HG02870 (cell line): ENCODE measurements around the gene BRPF1.
A peak's percentile ranks its signal among the peaks of the same experiment; 100 is the strongest.
"Not testable (repeated sequence)": the region's sequence is repeated elsewhere in the genome, so short reads cannot be mapped to it uniquely, and the experiment has no call there.

Experiments used
- ATAC-seq: cut with Tn5 transposase; IDR thresholded peaks from one replicate; pipeline ENCODE4 v1.9.1; 2021; ENCODE audit warnings: mild to moderate bottlenecking, moderate library complexity; ENCODE audit not compliant: unreplicated experiment

Gene BRPF1

DNA sequence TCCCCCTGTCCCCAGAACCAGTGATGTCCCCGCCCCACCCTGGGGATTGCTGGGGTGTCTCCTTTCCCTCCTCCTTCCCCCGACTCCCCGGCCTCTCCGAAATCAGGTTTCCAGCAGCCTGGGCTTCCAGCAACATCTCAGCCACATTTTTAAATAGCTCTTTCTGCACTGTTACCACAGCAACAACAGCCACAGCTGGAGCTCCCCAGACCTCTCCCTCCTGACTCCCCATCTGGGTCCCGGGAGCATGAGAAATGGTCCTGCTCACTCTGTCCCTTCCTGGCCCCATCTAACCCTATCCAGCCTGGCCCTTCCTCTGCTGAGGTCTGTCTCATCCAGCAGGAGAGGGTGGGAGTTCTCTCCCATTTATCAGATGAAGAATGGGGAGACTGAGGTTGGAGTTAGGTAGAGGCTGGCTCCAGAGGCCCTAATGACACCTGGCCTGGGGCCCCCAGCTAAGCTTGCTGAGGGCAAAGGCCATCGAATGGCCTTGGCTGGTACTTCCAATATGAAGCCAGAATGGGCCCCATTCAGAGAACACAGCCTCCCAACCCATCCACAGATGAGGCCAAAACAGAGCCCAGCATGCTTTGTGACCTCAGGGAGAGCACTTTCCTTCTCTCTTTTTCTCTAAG is 36.7 kb downstream of the BRPF1 start:
- ATAC-seq: no peak

- no peak for ATAC-seq
Observed at GRCh38 chr3:9769012-9769411, 37.5 kb downstream of the BRPF1 start.

GRCh38 chr3:9769426-9770275 is 38.1 kb downstream of the BRPF1 start, which contains the start of gene CAMK1:
Gene CAMK1 (minus strand): TSS chr3:9769947. CDS start chr3:9767749, 2,198 bp downstream.
- peak; percentile 57 for ATAC-seq

GRCh38 chr3:9770276-9770812 is 38.8 kb downstream of the BRPF1 start:
- no peak for ATAC-seq

DNA sequence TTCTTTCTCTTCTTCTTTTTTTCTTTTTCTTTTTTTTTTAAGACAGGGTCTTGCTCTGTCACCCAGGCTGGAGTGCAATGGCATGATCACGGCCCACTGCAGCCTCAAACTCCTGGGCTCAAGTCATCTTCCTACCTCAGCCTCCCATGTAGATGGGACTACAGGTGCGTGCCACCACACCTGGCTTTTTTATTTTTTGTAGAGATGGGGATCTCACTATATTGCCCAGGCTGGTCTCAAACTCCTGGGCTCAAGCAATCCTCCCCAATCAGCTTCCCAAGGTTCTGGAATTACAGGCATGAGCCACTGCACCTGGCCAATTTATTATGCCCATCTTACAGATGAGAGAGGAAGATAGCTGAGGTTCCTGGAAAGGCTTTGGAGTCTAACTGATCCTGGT is 39.5 kb downstream of the BRPF1 start:
- ATAC-seq: not testable (repeated sequence)

DNA sequence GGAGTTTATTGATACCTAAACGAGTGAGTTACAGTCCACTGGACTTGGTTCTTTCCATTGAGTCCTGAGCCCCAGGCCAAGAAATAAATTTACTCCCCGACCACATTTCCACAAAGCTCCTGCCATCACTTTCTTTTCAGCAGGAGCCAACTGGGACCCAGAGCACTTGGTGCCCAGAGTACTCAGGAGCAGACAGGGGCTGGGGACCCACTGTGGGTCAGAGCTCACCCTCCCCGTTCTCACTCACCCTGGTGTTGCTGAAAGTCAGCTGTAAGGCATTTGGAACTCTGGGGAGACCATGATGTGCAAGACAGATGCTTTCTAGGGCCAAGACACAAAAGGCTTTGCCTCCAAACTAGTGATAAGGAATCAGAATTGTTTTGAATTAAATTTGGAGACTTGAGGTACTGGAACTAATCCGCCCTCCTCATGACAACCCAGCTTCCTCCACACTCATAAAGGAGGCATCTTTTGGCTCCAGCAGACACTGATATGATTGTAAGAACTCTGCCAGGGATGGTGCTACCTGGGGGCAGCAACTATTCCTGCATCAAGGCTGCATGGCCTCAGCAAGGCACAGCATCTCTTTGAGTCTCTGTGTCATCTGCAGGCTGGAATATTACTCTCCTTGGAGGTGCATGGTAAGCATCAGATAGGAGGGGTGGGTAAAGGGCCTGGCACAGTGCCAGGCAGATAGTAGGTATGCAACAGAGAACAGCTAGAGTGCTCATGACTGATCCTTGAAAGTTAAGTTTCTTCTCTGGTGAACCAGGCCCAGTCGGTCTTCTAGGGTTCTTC is 45.6 kb downstream of the BRPF1 start:
- no peak for ATAC-seq

GRCh38 chr3:9777694-9778021 is 46.1 kb downstream of the BRPF1 start:
- no peak for ATAC-seq

GRCh38 chr3:9778143-9779074 is 46.9 kb downstream of the BRPF1 start:
- no peak for ATAC-seq

- no peak for ATAC-seq
Observed at GRCh38 chr3:9779075-9779593, 47.6 kb downstream of the BRPF1 start.

GRCh38 chr3:9779721-9780457 is 48.4 kb downstream of the BRPF1 start:
- ATAC-seq: peak; percentile 51

- ATAC-seq: no peak
Observed at GRCh38 chr3:9780458-9780812, 48.9 kb downstream of the BRPF1 start.

DNA sequence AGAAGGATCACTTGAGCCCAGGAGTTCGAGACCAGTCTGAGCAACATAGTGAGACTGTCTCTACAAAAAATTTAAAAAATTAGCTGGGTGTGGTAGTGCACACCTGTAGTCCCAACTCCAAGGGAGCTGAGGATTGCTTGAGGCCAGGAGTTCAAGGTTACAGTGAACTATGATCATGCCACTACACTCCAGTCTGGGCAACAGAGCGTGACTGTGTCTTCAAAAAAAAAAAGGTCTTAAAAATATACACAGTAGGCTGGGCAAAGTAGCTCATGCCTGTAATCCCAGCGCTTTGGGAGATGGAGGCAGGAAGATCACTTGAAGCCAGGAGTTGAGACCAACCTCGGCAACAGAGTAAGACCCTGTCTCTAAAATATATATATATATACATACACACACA is 49.4 kb downstream of the BRPF1 start:
- ATAC-seq: no peak

GRCh38 chr3:9781551-9781950 is 50.0 kb downstream of the BRPF1 start:
- no peak for ATAC-seq

DNA sequence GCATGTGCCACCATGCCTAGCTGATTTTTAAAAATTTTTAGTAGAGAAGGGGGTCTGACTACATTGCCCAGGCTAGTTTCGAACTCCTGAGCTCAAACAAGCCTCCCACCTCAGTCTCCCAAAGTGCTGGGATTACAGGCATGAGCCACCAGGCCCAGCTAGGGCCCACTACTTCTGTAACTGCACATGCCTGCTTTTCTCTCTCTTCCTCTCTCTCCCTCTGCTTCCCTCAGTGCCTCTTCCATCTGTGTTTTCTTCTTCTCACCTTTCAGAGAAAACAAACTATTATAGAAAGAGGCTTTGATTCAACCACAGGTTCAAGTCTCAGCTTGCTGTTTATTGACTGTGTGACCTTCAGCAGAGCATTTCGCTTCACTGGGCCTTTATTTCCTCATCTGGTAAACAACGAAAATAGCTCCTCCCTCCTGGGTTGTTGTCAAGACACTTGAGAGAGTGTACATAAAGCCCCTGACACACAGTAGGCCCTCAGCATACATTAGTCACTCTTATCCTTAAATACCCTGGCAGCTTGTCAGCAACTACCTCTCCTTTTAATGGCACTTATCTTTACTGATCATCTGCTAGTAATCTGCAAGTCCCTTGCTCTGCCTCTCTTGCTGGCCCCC is 50.6 kb downstream of the BRPF1 start:
- no peak for ATAC-seq

DNA sequence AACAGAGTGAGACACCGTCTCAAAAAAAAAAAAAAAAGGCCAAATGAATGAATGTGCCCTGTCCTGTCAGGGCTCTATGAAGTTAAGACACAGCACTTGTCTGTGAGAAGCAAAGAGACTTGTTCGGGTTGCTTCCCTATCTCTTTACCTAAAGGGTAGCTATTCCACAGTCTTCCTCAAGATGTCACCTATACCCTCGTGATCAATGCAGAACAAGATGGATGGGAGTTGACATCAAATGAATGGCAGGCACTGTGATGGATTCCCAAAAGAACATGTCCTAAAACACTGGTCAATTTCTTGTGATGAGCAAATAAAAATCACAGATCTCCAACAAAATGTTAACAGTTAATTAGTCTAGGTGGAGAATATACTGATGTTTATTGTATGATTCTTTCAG is 51.2 kb downstream of the BRPF1 start:
- ATAC-seq: no peak

DNA sequence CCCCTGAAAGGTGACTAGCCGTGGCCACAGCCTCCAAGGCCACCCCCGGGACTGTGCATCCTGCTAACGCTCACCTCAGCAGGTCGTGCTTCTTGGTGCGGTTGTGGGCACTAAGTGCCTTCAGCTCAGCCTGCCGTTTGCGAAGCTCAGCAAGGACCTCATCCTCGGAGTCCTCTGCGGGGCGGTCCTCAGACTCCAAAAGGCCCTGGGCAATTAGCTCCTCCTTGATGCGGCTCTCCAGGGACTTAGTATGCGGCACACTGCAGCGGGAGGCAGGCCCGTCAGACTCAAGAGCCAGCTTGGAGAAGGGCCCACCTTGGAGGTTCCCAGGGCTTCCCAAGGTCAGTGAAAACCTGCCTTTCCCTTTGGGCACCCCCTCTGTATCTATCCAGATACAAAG is 52.4 kb downstream of the BRPF1 start:
- ATAC-seq: no peak

DNA sequence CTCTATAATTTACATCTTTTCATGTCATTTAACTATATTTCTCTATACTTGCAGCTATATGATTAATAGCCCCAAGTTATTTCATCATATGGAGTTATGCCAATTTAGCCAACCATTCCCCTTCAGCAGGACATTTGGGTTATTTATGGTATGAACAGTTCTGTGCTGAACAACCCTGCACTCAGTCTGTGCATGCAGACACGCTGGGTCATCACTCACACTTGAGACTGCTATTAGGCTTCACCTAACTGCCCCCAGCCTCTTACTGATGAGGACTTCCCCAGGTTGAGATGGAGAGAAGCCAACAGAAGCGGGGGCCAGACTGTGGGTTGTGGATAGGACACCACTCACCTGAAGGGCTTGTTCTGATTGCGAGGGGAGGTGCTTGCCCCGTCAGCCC is 53.4 kb downstream of the BRPF1 start:
- no peak for ATAC-seq

DNA sequence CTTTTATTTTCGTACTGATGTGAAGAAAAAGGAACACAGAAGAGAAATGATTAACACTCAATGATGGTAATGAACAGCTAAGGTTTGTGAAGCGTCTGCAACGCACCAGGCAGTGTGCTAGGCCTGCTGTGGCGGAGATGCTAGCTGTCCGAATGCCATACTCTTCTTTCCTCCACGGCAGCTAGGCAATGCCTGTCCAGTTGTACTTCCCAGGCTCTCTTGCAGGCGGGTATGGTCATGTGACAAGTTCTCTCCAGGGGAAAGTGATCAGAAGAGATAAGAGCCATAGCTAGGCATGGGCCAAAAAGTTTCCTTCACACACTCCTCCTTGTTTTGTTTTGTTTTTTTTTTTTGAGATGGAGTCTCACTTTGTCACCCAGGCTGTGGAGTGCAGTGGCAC is 54.1 kb downstream of the BRPF1 start:
- no peak for ATAC-seq

GRCh38 chr3:9786209-9786739 is 54.7 kb downstream of the BRPF1 start:
- ATAC-seq: no peak
